Osteocyte (in vitro differentiated cells): ENCODE data around the gene LAX1. TPM values are rescaled to one million over a fixed set of nuclear protein-coding genes. Genes with fewer than 3 reads are reported as not detected.

Experiments
- DNase-seq: peaks from one replicate; pipeline ENCODE4 v3.0.0; 2021; ENCODE audit warnings: mixed read lengths; ENCODE audit not compliant: unreplicated experiment; ENCODE audit errors: extremely low spot score
- H3K27ac Mint-ChIP-seq: one replicate; pipeline ENCODE4 v1.8.0; 2021; ENCODE audit warnings: mild to moderate bottlenecking, mixed read lengths; ENCODE audit not compliant: unreplicated experiment
- H3K27me3 Mint-ChIP-seq: one replicate; pipeline ENCODE4 v1.8.0; 2021; ENCODE audit warnings: mixed read lengths; ENCODE audit not compliant: unreplicated experiment
- H3K36me3 Mint-ChIP-seq: one replicate; pipeline ENCODE4 v1.8.0; 2021; ENCODE audit warnings: mixed read lengths; ENCODE audit not compliant: unreplicated experiment
- H3K4me1 Mint-ChIP-seq: one replicate; pipeline ENCODE4 v1.8.0; 2021; ENCODE audit warnings: mixed read lengths; ENCODE audit not compliant: unreplicated experiment
- H3K4me3 Mint-ChIP-seq: one replicate; pipeline ENCODE4 v1.8.0; 2021; ENCODE audit warnings: mild to moderate bottlenecking, moderate library complexity, mixed read lengths; ENCODE audit not compliant: unreplicated experiment
- H3K9me3 Mint-ChIP-seq: one replicate; pipeline ENCODE4 v1.8.0; 2021; ENCODE audit warnings: mixed read lengths; ENCODE audit not compliant: unreplicated experiment
- total RNA-seq: library from RNA; stranded (reverse); gene quantifications from 2 replicates; pipeline ENCODE4 v1.2.1, GENCODE V29; 2021
- TF ChIP-seq, protein P1 (sequence below): fragments of 200-600 bp; sonication (generic); IDR thresholded peaks from 2 replicates; pipeline ENCODE4 v1.5.0; 2021; ENCODE audit warnings: antibody characterized with exemption, mild to moderate bottlenecking, moderate library complexity

LAX1 gene
- total RNA-seq, 1 donor from 2014 or later: not detected

DNA sequence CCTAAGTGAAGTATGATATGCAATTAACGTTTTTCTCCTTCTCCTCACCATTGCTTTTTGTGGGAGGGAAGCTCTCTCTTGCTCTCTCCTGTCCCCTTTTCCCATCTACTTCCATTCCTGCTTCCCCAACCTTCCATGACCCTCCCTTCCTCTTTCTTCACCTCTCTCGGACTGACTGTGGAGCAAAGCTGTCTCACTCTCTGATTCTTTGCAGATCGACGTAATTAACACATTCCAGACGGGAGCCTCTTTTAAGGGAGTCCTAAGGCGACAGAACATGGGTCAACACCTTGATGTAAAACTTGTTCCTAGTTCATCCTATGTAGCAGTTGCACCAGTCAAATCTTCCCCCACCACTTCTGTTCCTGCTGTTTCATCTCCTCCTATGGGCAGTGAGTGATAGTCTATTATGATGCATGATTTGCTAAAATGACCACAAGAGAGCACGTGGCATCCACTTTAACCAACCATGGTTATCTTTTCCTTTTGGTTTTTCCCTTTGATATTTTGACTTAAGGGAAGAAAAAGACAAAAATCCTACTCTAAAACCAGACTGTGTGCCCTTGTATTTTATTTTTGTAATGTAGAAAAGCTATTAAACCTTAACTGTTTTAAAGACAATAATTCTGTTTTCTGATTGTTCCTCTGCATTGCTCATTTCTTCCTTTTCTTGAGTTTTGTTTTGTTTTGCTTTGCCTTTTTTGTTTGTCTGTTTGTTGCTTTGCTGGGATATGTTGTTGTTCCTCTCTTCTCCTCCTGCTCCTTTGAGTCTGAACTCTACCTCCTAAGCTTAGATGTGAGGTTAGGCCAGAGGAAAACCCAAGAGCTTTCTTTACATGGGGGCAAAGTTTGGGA, 31.7 kb upstream of the LAX1 start:
- no peaks in the 10 kb centered on the region for H3K27me3 Mint-ChIP-seq
- no peaks in the 10 kb centered on the region for H3K4me1 Mint-ChIP-seq
- peaks cover 49% of the 10 kb centered on the region for H3K36me3 Mint-ChIP-seq
- TF ChIP-seq, protein P1, sequence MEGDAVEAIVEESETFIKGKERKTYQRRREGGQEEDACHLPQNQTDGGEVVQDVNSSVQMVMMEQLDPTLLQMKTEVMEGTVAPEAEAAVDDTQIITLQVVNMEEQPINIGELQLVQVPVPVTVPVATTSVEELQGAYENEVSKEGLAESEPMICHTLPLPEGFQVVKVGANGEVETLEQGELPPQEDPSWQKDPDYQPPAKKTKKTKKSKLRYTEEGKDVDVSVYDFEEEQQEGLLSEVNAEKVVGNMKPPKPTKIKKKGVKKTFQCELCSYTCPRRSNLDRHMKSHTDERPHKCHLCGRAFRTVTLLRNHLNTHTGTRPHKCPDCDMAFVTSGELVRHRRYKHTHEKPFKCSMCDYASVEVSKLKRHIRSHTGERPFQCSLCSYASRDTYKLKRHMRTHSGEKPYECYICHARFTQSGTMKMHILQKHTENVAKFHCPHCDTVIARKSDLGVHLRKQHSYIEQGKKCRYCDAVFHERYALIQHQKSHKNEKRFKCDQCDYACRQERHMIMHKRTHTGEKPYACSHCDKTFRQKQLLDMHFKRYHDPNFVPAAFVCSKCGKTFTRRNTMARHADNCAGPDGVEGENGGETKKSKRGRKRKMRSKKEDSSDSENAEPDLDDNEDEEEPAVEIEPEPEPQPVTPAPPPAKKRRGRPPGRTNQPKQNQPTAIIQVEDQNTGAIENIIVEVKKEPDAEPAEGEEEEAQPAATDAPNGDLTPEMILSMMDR: no peak
- no peak overlapping the region for H3K27ac Mint-ChIP-seq
- no peaks in the 10 kb centered on the region for H3K9me3 Mint-ChIP-seq
- no peak for DNase-seq
- no peak overlapping the region for H3K4me3 Mint-ChIP-seq

DNA sequence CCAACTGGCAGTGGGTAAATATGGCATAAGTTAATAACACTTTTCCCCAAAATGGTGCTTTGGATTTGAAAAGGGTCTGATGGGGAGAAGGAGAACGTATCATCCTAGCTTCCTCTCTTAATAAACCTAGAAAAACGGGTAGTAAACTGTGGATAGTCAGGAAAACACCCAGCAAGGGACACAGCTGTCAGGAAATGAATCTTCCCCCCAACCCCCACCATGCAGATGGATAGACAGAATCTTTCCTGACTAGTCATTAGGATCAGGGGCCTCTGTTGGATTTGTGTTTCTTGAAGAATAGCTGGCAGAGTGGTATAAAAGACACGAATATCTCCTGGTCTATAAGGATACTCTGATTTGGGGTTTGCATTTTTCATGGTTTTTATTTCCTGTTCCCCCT, 22.5 kb upstream of the LAX1 start:
- Mint-ChIP-seq H3K4me3 (no peak overlapping the region), H3K9me3 (peaks cover 3% of the 10 kb centered on the region), H3K27ac (no peak overlapping the region), H3K4me1 (peaks cover 4% of the 10 kb centered on the region), H3K27me3 (no peaks in the 10 kb centered on the region), H3K36me3 (peaks cover 33% of the 10 kb centered on the region)
- no peak for DNase-seq
- TF ChIP-seq, protein P1: no peak

DNA sequence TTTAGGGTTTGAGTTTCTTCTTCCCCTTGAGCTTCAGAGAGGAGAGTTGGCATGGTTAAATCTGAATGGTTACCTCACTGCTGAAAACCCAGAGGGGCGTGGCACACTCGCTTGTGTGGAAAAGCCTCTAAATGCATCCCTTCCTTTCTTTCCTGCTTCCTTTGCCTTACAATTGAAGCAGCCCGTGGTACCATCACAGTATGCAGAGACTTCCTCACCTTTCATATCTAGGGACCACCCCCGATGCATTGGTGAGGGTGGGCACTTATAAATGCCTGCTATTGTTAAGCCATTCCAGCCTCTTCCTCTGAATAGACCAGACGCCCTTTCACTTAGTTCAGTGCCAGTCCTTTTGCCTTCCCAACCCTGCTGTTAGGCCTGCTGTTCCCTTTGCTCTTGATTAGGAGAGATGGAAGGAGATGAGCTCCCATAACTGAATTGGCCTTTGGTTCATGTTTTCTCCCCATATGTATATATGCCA, 21.9 kb upstream of the LAX1 start:
- Mint-ChIP-seq H3K27me3 (no peaks in the 10 kb centered on the region), H3K9me3 (peaks cover 3% of the 10 kb centered on the region), H3K4me1 (peaks cover 4% of the 10 kb centered on the region), H3K27ac (no peak overlapping the region), H3K4me3 (no peak overlapping the region), H3K36me3 (peaks cover 30% of the 10 kb centered on the region)
- TF ChIP-seq, protein P1: no peak
- DNase-seq: no peak

DNA sequence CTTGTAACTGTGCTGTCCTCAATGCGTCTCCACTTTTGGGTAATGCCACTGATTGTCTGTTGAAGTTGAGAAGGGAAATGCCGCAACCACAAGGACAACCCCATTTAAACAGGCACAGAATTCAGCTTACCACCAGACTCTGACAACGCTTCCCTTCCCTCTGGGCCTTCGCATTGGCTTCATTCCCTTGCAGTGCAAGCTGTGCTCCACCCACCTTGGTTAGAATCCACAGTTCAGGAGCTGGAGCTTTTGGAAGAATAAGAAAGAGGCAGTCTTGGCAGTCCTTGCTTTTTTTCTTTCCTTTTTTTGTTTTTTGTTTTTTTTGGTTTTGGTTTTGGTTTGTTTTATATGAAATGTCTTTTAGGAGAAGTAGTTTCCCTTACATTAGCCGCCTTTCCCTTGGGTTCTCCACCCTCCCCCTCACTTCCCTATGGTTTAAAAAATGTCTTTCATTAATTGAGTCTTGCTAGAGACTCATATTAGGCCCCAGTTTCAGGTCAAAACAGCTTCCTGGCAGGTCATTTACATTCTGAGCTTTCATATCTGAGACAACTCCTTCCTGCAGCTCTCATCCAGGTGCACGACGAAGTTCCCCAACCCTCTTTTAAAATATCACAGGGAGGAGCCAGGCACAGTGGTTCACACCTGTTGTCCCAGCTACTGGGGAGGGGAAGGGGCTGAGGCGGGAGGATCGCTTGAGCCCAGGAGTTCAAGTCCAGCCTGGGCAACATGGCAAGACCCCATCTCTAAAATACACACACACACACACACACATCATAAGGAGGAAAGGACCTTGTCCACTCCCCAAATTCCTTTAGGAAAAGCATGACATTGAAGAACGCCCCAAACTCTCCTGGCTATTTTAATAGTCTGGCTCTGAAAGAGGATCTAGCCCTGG, 20.7 kb upstream of the LAX1 start:
- Mint-ChIP-seq H3K9me3 (peaks cover 3% of the 10 kb centered on the region), H3K27me3 (no peaks in the 10 kb centered on the region), H3K4me3 (no peak overlapping the region), H3K4me1 (peaks cover 4% of the 10 kb centered on the region), H3K36me3 (peaks cover 21% of the 10 kb centered on the region), H3K27ac (no peak overlapping the region)
- TF ChIP-seq, protein P1: no peak
- DNase-seq: no peak

DNA sequence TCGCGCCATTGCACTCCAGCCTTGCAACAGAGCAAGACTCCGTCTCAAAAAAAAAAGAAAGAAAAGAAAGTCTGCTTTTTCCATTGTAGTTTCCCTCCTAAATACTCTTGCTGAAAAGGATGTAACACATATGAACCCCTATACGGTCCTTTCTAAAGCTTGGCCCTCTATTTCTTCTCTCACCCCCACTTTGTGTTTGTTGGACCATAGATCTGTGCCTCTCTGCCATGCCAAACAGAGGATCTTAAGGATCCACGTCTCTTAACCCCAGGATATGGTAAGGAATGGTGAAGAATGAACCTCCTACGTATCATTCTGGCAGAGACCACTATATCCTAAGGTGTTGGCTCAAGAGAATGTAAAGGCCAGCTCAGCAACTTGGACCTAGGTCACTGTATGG, 18.7 kb upstream of the LAX1 start:
- Mint-ChIP-seq H3K36me3 (peaks cover 6% of the 10 kb centered on the region), H3K4me3 (no peak overlapping the region)
- DNase-seq: no peak

More for the DNA sequence above, 18.7 kb upstream of the LAX1 start:
- Mint-ChIP-seq H3K27me3 (no peaks in the 10 kb centered on the region), H3K4me1 (peaks cover 6% of the 10 kb centered on the region), H3K9me3 (peaks cover 3% of the 10 kb centered on the region), H3K27ac (no peak overlapping the region)
- TF ChIP-seq, protein P1: no peak
